Fibroblast of lung (primary cell): ENCODE results near the gene KCNH2.

Source experiments
- CTCF ChIP-seq, 2 donors: IDR thresholded peaks in 1 of 2; conservative IDR thresholded peaks in 1 of 2; 1 replicate in 1 of 2; 2 replicates in 1 of 2; pipeline ENCODE4 v1.5.1; 2011 to 2012; ENCODE audit warnings: low read length in 2 of 2, control low read depth in 1 of 2, inconsistent platforms in 1 of 2, low read depth in 1 of 2, mild to moderate bottlenecking in 1 of 2
- EZH2 ChIP-seq: IDR thresholded peaks from 2 replicates; pipeline ENCODE4 v1.5.1; 2012; ENCODE audit warnings: low read length, control low read depth, mild to moderate bottlenecking; ENCODE audit errors: missing control alignments

GRCh38 chr7:150926066-150926465, 52.1 kb downstream of the KCNH2 start:
- TF ChIP-seq CTCF (conservative IDR thresholded peaks at IDR 0.05 in 1 of 2, IDR thresholded peaks at IDR 0.05 in 1 of 2; ENCODE audit: low read depth in 1 of 2, low read length in 2 of 2) (no peak), EZH2 (no peak)
